ENCODE results near the gene ATP11A.
"Not testable (repeated sequence)": the region's sequence is repeated elsewhere in the genome, so short reads cannot be mapped to it uniquely, and the experiment has no call there.

ATP11A gene

DNA sequence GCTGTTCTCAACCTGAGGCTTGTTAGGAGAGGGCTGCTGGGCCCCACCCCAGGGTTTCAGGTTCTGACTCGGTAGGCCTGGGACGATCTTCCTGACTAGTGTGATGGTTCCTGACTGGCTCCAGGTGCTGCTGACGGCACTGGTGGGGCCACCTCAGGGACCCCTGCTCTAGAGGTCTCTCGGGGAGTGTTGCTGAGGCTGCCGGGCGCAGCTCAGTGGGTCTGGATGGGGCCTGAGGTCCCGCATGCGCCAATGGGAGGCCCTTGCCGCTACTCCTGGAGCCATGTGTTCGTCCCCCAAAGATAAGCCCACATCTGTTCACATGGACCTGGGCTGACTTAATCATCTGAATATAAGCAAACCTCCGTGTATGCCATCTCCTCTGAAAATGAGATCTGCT, 133.0 kb downstream of the ATP11A start:
- DNase-seq = no peak

DNA sequence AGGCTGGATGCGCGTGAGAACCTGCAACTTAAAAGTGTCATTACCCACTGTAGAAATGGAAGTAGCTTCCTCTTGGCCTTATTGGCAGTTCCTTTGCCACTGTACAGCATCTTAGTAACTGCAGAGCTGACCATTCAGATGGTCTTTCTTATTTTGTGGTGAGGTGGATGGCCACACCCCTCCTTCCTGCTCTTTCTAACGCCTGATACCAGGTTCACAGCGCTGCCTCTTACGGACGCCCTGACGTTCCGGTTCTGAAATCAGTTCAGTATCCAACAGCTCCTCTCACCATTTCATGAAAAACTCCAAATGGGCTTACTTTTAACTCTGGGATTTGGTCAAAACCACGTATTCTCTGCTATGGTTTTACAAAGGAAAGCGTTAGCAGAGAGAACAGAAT, 134.6 kb downstream of the ATP11A start:
- no peak for DNase-seq

DNA sequence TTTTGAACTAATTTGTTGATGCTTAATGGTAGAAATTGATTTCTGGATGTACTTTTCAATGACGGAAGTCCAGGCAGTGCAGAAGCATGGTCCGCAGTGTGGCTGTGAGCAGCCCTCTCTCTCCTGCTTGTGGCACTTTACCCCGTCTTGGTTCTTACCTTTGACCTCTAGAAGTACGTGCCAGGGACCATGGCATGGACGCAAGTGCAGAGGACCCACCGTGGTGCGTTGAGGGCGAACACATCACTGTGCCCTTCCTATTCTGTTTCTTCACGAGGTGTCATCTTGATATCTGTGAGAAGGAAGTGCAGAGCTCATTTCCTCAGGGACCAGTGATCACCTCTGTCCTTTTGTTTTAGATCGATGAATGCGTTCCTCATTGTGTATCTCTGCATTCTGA, 135.2 kb downstream of the ATP11A start:
- DNase-seq = no peak

DNA sequence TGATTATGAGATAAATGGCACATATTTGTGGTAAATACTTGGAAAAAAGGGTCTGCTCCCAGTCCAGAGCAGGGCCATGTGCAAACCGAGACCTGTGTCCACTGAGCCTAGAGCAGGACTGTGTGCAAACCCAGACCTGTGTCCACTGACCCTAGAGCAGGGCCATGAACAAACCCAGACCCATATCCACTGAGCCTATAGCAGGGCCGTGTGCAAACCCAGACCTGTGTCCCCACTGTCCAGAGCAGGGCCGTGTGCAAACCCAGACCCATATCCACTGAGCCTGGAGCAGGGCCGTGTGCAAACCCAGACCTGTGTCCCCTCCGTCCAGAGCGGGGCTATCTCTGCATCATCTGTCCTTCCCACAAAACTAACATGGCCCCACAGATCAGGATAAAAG, 136.0 kb downstream of the ATP11A start:
- DNase-seq = no peak

DNA sequence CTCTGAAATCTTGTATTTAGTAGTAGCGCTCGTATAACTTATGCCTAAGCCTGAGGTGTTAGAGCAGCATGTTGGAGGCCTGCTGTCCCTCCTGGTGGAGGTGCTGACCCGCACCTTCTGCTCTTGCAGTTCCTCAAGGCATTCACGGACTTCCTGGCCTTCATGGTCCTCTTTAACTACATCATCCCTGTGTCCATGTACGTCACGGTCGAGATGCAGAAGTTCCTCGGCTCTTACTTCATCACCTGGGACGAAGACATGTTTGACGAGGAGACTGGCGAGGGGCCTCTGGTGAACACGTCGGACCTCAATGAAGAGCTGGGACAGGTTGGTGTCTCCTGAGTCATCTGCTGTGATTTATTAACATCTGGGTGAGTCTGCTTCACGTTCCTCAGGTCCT, 136.7 kb downstream of the ATP11A start:
- DNase-seq = no peak

DNA sequence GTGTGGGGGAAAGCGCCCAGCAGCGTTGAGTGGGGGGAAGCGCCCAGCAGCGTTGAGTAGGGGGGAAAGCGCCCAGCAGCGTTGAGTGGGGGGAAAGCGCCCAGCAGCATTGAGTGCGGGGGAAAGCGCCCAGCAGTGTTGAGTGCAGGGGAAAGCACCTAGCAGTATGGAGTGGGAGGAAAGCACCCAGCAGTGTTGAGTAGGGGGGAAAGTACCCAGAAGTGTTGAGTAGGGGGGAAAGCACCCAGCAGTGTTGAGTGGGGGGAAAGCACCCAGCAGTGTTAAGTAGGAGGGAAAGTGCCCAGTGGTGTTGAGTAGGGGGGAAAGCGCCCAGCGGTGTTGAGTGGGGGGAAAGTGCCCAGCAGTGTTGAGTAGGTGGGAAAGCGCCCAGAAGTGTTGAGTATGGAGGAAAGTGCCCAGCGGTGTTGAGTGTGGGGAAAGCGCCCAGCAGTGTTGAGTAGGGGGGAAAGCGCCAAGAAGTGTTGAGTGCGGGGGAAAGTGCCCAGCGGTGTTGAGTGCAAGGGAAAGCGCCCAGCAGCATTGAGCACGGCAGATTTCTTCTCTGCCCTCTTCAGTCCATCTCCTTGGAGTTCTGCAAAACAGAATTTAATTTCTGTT, 138.4 kb downstream of the ATP11A start:
- DNase-seq = no peak

DNA sequence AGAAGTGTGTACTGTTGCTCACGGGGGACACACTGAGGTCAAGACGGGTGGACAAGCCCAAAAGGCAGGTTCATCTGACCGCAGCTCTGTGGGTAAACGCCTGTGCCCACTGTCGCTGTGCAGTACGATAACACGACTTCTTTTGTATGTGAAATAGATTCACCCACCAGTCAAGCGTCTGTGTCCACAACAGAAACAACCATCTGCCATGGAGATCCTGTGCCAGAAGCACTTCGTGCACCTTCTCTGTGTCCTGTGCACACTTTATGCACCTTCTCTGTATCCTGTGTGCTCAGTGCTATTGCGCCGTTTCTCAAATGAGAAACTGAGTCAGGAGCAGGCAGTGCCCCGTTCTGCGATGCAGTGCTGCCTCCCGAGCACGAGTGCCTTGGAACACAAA, 138.9 kb downstream of the ATP11A start:
- no peak for DNase-seq

DNA sequence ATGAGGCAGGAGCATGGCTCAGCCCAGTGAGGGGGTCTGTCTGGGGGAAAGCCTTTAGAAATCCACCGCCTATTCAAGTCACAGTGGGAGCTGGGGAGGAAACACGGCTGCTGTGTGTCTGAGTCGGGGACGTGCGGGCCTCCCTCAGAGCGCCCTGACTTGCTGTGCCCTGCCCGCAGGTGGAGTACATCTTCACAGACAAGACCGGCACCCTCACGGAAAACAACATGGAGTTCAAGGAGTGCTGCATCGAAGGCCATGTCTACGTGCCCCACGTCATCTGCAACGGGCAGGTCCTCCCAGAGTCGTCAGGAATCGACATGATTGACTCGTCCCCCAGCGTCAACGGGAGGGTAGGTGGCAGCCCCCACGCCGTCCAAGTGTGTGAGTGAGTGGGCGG, 141.4 kb downstream of the ATP11A start:
- DNase-seq = no peak

DNA sequence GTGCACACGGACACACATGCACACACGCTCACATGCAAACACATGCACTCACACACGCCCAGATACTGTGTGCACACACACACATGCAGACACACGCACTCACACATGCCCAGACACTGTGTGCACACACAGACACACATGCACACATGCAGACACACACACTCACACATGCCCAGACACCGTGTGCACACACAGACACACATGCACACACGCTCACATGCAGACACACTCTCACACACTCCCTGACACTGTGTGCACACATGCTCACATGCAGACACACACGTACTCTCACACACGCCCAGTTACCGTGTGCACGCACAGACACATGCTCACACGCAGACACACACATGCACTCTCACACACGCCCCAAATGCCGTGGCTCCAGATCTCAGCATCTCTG, 142.0 kb downstream of the ATP11A start:
- no peak for DNase-seq

DNA sequence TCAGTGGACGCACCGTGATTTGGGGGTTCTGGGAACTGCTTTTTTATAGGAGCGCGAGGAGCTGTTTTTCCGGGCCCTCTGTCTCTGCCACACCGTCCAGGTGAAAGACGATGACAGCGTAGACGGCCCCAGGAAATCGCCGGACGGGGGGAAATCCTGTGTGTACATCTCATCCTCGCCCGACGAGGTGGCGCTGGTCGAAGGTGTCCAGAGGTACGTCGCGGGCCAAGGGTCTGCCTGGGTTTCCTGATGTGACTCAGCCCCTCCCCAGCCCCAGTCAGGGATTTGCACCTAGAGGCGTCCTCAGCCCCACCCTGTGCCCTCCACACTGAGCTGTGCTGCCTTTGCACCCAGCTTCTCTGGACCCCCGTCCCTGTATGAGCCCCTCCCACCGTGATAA, 143.0 kb downstream of the ATP11A start:
- no peak for DNase-seq

DNA sequence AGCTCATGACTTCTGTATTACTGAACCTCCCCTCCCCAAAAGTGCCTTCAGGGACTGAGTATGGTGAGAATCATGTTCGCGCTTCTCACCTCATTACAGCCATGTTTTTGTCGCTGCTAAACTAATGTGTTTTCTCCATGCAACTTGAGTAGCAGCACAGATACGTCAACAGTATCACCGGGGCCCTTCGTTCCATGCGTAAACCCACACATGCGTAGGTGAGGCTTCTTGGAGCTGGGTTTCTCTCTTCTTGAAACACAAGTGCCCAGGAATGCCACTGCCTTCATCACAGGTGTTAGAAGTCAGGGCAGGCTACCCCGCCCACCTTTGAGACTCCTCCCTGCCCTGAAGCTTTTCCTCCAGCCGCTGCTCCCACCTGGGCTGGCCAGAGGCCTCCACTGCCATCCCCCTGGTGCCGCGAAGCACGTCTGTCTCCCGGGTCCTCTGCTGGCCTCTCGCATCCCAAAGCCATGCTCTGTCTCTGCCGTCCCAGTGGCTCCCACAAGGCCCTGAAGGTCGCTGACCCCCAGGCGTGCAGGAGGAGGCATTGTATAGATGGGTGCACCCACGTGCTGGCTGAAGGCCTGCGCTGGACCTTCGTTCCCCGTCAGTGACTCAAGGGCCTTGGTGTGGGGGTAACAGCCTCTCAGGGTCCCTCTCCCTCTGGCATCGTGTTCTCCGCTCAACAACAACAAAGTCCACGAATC, 143.9 kb downstream of the ATP11A start:
- DNase-seq = no peak

DNA sequence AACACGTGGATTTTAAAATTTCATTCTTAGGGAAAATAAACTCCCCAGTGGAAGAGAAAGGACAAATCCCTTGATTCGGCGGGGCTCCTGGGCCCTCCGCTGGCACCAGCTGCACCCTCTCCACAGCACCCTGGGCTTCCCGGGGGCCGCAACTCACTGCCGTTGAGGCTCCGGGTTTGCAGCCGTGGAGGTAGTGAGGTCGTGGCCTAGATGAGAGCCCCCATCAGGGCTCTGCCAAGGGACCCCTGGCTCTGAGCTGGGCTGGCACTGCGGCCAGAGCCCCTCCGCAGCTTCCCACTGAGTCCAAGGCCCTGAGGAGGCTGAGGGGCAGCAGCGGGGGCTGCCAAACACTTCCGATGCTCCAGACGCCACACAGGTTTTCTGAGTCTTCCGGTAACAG, 145.5 kb downstream of the ATP11A start:
- no peak for DNase-seq

DNA sequence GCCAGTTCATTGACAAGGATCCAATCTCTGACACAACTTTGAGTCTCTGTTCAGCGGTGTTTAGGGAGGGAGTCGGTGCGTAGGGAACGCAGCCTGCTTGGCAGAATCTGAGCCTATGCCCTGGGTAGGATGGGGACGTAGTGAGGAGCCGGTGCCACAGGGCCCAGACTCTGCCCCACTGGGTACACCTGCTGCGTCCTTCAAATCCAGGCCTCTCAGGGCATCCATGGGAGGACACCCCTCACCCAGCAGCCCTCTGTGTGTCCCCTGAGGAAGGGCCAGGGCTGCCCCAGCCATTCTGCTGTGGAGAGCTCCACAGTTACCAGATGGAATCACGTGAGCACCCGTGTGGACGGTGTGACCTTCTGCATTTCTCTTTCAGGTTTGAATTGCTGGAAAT, 146.0 kb downstream of the ATP11A start:
- no peak for DNase-seq

DNA sequence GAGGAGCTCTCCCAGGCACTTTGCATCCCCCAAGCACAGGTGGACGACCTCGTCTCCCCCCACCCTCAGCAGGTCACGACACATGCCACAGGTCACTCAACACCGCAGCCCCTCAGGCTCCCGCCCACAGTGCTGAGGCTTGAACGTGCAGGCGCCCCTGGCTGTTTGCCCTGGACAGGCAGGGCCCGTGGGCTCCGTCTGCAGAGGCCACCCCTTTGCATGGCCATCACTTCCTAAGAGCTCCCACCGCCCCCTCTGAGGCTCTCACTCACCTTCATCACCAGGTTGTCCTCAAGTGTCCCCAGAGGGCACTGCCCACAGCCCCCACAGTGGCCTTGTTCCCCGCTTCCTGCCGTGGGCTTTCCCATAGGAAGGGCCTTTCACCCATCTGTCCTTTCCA, 147.1 kb downstream of the ATP11A start:
- no peak for DNase-seq

DNA sequence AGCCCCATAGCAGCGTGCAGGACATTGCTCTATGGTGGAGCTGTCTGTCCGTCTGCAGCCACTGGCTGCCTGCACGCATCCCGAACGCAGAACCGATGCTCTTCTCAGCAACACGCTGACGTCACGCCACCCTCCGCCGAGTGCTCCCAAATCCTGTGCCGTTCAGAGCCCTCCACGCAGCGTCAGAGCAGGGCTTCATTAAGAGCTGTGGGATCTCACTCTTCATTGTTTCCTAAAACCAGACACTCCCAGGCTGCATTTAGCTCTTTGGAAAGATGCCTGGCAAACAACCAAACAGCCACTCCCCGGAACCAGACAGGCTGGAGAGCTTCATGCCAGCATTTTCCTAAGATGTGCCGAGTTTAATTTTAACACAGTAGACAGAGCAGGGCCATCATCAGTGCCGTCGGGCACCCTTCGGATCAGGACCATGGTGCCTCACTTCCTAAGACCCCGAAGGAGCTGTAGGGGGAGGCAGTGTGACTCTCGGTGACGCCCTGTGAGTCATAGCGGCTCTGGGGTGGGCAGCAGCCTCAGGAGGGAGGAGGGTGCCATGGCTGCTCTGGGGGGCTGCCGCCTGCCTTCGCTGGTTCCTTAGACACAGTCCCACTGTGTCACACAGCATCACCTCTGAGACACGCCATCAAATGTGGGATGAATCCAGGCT, 147.7 kb downstream of the ATP11A start:
- DNase-seq = no peak

DNA sequence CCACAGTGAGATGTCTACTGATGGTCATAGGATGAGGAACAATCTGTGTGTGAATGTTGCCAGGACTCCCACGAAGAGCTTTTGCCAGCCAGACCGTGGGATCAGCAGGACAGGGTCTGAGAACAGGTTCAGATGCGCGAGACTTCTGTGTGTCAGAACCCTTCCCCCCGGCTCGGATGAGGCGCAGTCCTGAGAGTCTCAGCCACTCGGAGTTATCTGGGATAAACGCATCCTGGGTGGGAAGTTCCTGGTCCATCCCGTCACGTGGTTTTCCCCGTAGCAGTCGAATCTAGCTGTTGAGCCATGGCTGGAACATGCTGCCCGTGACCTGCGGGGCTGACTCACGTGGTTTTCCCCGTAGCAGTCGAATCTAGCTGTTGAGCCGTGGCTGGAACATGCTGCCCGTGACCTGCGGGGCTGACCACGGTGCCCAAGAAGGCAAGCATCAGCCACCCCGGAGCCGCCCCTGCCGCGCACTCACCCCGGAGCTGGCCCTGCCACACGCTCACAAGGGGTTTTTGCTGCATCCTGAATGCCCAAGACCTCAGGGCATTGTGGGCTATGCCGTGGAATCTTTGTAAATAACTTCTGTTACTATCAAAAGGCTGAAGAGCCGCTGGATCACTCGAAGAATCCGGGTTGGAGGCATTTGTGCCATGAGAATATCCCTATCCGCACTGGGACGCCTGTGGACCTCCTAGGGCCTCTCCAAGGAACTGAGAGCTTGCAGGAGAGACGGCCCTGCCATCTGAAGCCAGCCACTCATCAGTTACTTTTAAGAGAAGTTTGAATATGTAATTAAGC, 148.4 kb downstream of the ATP11A start:
- no peak for DNase-seq

DNA sequence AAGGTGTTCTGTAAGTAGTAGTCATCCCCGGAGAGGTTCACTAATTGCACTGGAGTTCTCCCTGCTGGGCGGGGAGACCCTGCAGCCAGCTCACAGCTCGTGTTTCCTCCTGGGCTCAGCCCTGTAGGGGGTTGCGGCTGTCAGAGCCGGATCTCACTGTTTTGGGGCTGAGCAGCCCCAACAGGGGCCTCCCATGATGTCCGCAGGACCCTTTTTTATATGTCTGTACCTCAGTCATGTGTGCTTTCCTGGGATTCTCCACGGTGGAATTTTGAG, 148.9 kb downstream of the ATP11A start:
- DNase-seq = no peak

DNA sequence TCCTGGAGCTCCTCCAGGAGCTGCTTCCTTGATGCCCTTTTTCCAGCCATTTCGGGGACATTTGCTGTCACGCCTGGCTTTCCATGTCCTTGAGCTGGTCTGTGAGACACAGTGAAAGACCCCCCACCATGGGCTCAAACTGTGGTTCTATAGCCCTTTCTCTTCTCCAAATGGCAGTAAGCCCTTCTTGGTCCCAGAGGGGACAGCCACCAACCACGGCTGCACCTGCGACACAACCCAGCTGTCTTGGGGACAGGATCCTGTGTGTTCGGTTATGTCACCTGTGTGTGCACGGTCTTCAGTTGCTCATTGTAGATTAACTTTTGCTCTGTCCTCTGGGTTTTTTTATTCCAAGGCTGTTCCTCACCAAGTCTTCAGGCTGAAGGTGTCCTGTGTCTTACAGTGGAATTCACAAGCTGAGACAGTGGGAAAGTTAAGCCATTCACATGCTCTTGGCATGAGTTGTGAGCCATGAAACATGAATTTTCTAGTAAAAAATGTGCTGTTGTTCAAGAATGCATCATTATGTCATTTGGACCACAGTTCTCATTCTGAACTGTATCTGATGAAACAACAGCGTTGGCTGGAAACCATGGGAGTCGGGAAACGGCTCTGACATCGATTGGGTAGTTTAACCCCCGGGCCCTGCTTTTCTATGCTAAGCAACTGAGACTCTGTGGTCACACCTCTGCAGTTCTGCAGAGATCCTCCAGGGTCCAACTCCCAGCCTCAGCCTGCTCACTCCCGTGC, 149.7 kb downstream of the ATP11A start:
- DNase-seq = peak; percentile 84

DNA sequence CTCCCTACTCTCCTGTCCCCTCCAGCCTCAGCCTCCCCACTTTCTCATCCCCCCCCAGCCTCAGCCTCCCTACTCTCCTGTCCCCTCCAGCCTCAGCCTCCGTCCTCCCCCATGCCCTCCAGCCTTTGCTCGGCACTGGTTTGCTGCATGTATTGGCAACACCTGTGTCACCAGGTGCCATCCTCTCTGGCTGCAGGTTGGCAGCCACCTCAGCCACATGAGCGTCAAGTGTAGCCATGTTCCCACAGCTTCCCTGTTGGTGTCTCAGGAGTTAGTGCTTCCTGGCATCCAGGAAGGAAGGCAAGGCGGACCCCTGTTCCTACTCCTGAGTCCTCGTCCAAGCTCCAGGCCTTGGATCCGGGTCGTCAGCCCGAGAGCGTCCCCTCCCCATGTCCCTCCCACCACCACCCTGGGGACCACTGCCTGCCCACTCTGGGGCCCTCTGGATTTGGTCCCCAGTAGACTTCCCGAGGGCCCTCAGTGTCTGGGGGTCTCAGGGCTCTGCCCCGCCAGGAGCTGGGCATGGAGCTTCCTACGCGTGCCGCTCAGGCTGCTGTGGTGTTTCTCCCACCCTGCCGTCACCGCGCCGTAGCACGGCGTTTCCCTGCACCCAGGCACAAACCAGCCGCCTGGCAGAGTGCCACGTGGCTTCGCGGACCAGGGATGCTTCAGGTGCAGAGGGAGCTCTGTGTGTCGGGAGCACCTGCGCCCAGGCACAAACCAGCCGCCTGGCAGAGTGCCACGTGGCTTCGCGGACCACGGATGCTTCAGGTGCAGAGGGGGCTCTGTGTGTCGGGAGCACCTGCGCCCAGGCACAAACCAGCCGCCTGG, 150.8 kb downstream of the ATP11A start:
- DNase-seq = no peak

DNA sequence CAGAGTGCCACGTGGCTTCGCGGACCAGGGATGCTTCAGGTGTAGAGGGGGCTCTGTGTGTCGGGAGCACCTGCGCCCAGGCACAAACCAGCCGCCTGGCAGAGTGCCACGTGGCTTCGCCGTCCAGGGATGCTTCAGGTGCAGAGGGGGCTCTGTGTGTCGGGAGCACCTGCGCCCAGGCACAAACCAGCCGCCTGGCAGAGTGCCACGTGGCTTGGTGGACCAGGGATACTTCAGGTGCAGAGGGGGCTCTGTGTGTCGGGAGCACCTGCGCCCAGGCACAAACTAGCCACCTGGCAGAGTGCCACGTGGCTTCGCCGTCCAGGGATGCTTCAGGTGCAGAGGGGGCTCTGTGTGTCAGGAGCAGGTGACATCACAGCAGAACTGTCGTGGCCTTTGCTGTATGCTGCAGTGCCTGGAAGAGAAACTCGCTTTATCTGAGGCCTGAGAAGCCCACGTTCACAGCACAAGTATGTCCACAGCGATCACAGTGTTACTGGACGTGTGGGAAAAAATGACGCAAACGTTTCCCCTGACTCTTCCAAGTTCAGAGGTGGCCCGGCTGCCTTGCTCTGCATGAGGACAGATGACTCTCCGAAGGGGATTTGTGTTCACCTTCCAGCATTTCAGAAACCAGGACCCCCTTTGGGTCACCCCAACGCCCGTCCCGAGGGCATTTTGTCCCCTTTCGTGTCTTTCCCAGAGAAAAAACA, 151.6 kb downstream of the ATP11A start:
- not testable (repeated sequence) for DNase-seq

DNA sequence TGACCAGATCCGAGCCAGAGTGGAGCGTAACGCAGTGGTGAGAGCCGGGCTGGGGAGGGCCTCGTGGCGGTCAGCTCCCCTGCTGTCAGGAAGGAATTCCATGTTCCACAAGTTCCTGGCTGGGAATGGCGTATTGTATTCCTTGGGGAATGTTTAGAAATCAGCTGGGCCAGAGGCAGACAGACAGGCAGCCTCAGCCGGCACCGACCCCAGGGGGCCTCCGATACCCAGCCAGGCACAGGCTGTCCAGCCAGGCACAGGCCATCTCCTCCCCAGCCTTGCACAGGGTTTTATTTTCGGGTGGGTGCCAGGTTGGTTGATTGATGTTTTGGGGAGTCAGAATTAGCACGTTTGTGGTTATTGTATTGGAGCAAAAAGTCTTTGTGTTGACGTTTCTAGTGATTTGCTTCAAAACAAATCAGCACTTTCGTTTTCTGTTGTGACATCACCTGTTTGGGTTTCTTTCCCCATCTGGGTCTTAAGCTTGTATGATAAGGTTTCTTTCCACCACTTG, 152.6 kb downstream of the ATP11A start:
- DNase-seq = peak; percentile 59

Data from fibroblast of skin of abdomen (primary cell).